ENCODE data around the gene ITIH2.
"Not testable (repeated sequence)": the region's sequence is repeated elsewhere in the genome, so short reads cannot be mapped to it uniquely, and the experiment has no call there.

Gene ITIH2

GRCh38 chr10:7707858-7708622, 4.9 kb downstream of the ITIH2 start:
- Histone ChIP-seq H3K4me3 (ENCODE audit: severe bottlenecking) (no peak overlapping the region), H3K4me1 (ENCODE audit: insufficient read depth, poor library complexity, severe bottlenecking) (no peaks in the 10 kb centered on the region), H3K27me3 (ENCODE audit: insufficient read depth, poor library complexity, severe bottlenecking) (no peaks in the 10 kb centered on the region), H3K36me3 (ENCODE audit: low read depth) (no peaks in the 10 kb centered on the region), H3K9me3 (ENCODE audit: severe bottlenecking) (no peaks in the 10 kb centered on the region), H3K27ac (ENCODE audit: poor library complexity, severe bottlenecking) (no peak overlapping the region)
- TF ChIP-seq, protein P1, sequence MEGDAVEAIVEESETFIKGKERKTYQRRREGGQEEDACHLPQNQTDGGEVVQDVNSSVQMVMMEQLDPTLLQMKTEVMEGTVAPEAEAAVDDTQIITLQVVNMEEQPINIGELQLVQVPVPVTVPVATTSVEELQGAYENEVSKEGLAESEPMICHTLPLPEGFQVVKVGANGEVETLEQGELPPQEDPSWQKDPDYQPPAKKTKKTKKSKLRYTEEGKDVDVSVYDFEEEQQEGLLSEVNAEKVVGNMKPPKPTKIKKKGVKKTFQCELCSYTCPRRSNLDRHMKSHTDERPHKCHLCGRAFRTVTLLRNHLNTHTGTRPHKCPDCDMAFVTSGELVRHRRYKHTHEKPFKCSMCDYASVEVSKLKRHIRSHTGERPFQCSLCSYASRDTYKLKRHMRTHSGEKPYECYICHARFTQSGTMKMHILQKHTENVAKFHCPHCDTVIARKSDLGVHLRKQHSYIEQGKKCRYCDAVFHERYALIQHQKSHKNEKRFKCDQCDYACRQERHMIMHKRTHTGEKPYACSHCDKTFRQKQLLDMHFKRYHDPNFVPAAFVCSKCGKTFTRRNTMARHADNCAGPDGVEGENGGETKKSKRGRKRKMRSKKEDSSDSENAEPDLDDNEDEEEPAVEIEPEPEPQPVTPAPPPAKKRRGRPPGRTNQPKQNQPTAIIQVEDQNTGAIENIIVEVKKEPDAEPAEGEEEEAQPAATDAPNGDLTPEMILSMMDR (IDR thresholded peaks at IDR 0.05; ENCODE audit: poor library complexity, severe bottlenecking): no peak
- DNase-seq (ENCODE audit: low spot score) (no peak), ATAC-seq (ENCODE audit: low read depth) (no peak)

DNA sequence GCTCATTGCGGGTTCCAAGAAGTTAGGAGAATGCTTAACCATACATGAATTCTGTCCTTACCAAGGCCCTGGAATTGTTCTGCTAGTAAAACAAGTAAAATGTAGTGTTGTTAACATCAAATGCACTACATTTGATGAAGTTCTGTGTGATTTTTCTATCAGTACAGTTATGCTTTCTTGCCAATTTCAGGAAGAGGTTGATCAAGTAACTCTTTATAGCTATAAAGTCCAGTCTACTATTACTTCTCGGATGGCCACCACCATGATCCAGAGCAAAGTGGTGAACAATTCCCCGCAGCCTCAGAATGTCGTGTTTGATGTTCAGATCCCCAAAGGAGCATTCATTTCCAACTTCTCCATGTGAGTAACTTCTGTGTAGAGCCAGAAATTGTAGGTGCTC, 5.7 kb downstream of the ITIH2 start:
- ATAC-seq (ENCODE audit: low read depth): no peak
- TF ChIP-seq, protein P1 (IDR thresholded peaks at IDR 0.05; ENCODE audit: poor library complexity, severe bottlenecking): no peak
- H3K9me3 ChIP-seq (ENCODE audit: severe bottlenecking): no peaks in the 10 kb centered on the region
- H3K4me3 ChIP-seq (ENCODE audit: severe bottlenecking): no peak overlapping the region
- H3K36me3 ChIP-seq (ENCODE audit: low read depth): no peaks in the 10 kb centered on the region
- H3K27me3 ChIP-seq (ENCODE audit: insufficient read depth, poor library complexity, severe bottlenecking): no peaks in the 10 kb centered on the region
- no peak overlapping the region for H3K27ac ChIP-seq (ENCODE audit: poor library complexity, severe bottlenecking)
- no peaks in the 10 kb centered on the region for H3K4me1 ChIP-seq (ENCODE audit: insufficient read depth, poor library complexity, severe bottlenecking)
- DNase-seq (ENCODE audit: low spot score): no peak

- H3K36me3 ChIP-seq (ENCODE audit: low read depth): no peaks in the 10 kb centered on the region
- no peak for ATAC-seq (ENCODE audit: low read depth)
- H3K9me3 ChIP-seq (ENCODE audit: severe bottlenecking): no peaks in the 10 kb centered on the region
- no peak overlapping the region for H3K27ac ChIP-seq (ENCODE audit: poor library complexity, severe bottlenecking)
- DNase-seq (ENCODE audit: low spot score): no peak
- TF ChIP-seq, protein P1 (IDR thresholded peaks at IDR 0.05; ENCODE audit: poor library complexity, severe bottlenecking): no peak
- no peaks in the 10 kb centered on the region for H3K27me3 ChIP-seq (ENCODE audit: insufficient read depth, poor library complexity, severe bottlenecking)
- no peaks in the 10 kb centered on the region for H3K4me1 ChIP-seq (ENCODE audit: insufficient read depth, poor library complexity, severe bottlenecking)
- H3K4me3 ChIP-seq (ENCODE audit: severe bottlenecking): no peak overlapping the region
Measured at GRCh38 chr10:7710446-7710845, 7.3 kb downstream of the ITIH2 start.

DNA sequence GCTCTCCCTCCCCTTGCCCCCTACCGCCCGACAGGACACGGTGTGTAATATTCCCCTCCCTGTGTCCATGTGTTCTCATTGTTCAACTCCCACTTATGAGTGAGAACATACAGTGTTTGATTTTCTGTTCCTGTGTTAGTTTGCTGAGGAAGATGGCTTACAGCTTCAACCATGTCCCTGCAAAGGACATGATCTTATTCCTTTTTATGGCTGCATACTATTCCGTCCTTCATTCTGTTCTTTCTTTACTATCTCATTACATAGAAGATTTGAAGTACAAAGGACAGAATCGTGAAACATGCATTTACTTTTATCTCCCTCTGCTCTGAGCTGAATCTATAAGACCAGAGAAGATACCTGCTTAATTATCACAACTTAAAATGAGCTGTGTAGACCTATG, 8.0 kb downstream of the ITIH2 start:
- not testable (repeated sequence) for DNase-seq (ENCODE audit: low spot score); H3K27ac ChIP-seq (ENCODE audit: poor library complexity, severe bottlenecking); ATAC-seq (ENCODE audit: low read depth); H3K27me3 ChIP-seq (ENCODE audit: insufficient read depth, poor library complexity, severe bottlenecking); H3K4me3 ChIP-seq (ENCODE audit: severe bottlenecking); H3K4me1 ChIP-seq (ENCODE audit: insufficient read depth, poor library complexity, severe bottlenecking); H3K9me3 ChIP-seq (ENCODE audit: severe bottlenecking); H3K36me3 ChIP-seq (ENCODE audit: low read depth)

DNA sequence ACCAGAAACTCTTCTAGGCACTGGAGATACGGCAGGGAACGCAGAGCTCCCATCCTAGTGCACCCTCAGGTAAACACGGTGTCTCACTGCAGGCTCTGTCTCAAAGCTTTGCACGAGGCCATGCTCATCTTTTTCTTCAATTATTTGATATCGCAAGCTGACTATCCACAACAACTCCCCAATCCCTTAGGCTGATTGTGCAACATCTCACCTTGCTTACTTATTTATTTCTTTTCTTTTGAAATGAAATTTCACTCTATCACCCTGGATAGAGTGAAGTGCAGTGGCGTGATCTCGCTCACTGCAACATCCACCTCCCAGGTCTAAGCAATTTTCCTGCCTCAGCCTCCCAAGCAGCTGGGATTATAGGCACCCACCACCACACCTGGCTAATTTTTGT, 12.4 kb downstream of the ITIH2 start:
- no peaks in the 10 kb centered on the region for H3K27me3 ChIP-seq (ENCODE audit: insufficient read depth, poor library complexity, severe bottlenecking)

More for the DNA sequence above, 12.4 kb downstream of the ITIH2 start:
- no peak overlapping the region for H3K27ac ChIP-seq (ENCODE audit: poor library complexity, severe bottlenecking)
- no peaks in the 10 kb centered on the region for H3K4me1 ChIP-seq (ENCODE audit: insufficient read depth, poor library complexity, severe bottlenecking)
- no peak overlapping the region for H3K4me3 ChIP-seq (ENCODE audit: severe bottlenecking)
- DNase-seq (ENCODE audit: low spot score): no peak
- H3K9me3 ChIP-seq (ENCODE audit: severe bottlenecking): no peaks in the 10 kb centered on the region
- ATAC-seq (ENCODE audit: low read depth): no peak
- no peaks in the 10 kb centered on the region for H3K36me3 ChIP-seq (ENCODE audit: low read depth)
- TF ChIP-seq, protein P1 (IDR thresholded peaks at IDR 0.05; ENCODE audit: poor library complexity, severe bottlenecking): no peak

Measured in RWPE2 (cell line).